ENCODE data around the gene WDR72. TPM values are rescaled to one million over a fixed set of nuclear protein-coding genes. Genes with fewer than 3 reads are reported as not detected.

The WDR72 gene
- total RNA-seq, 2 experiments from 2014 or later = not detected

DNA sequence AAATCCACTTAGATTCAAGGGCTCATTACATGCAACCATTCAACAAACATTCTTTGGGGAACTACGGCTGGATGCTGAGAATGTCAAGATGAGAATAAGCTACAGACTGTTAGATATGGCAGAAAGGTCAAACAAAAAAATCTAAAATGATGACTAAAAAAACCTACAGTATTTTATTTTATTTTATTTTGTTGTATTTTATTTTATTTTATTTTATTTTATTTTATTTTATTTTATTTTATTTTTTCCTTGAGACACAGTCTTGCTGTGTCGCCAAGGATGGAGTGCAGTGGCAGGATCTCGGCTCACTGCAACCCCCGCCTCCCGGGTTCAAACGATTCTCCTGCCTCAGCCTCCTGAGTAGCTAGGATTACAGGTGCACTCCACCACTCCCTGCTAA lies 46.2 kb downstream of the WDR72 start:
- CTCF ChIA-PET (ENCODE audit: unreplicated experiment) = no interaction called here
- no peaks in the 10 kb centered on the region for H3K4me1 ChIP-seq (ENCODE audit: insufficient read depth, low read length, poor library complexity, severe bottlenecking)
- H3K27ac ChIP-seq (ENCODE audit: low read depth, low read length, poor library complexity, severe bottlenecking) = no peak overlapping the region
- POLR2A ChIA-PET = no interaction called here
- intact Hi-C loops (cut with micrococcal nuclease; ENCODE audit: unreplicated experiment) = no loop called here
- BruUV-seq (replicated peaks) = no TSS peak
- no peaks in the 10 kb centered on the region for H3K79me2 ChIP-seq (ENCODE audit: insufficient read depth, low read depth, low read length)
- H3K4me3 ChIP-seq (ENCODE audit: low read depth, low read length, poor library complexity, severe bottlenecking) = no peak overlapping the region
- H3K36me3 ChIP-seq (ENCODE audit: insufficient read depth, low read length) = no peaks in the 10 kb centered on the region
- no peak overlapping the region for H2AFZ ChIP-seq (ENCODE audit: low read length)
- no peaks in the 10 kb centered on the region for H3K9me3 ChIP-seq (ENCODE audit: low read length)
- TF ChIP-seq EZH2phosphoT487 (IDR thresholded peaks at IDR 0.05; ENCODE audit: borderline replicate concordance, low read depth, low read length) = no peak
- TF ChIP-seq, protein P1, sequence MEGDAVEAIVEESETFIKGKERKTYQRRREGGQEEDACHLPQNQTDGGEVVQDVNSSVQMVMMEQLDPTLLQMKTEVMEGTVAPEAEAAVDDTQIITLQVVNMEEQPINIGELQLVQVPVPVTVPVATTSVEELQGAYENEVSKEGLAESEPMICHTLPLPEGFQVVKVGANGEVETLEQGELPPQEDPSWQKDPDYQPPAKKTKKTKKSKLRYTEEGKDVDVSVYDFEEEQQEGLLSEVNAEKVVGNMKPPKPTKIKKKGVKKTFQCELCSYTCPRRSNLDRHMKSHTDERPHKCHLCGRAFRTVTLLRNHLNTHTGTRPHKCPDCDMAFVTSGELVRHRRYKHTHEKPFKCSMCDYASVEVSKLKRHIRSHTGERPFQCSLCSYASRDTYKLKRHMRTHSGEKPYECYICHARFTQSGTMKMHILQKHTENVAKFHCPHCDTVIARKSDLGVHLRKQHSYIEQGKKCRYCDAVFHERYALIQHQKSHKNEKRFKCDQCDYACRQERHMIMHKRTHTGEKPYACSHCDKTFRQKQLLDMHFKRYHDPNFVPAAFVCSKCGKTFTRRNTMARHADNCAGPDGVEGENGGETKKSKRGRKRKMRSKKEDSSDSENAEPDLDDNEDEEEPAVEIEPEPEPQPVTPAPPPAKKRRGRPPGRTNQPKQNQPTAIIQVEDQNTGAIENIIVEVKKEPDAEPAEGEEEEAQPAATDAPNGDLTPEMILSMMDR (conservative IDR thresholded peaks at IDR 0.05; ENCODE audit: low read length) = no peak
- no peak for DNase-seq (ENCODE audit: low spot score)
- no peak overlapping the region for H3K4me2 ChIP-seq (ENCODE audit: low read length)
- no peaks in the 10 kb centered on the region for H3K9me2 ChIP-seq (ENCODE audit: insufficient read depth, low read length)
- H4K20me1 ChIP-seq (ENCODE audit: insufficient read depth, low read length) = no peaks in the 10 kb centered on the region

DNA sequence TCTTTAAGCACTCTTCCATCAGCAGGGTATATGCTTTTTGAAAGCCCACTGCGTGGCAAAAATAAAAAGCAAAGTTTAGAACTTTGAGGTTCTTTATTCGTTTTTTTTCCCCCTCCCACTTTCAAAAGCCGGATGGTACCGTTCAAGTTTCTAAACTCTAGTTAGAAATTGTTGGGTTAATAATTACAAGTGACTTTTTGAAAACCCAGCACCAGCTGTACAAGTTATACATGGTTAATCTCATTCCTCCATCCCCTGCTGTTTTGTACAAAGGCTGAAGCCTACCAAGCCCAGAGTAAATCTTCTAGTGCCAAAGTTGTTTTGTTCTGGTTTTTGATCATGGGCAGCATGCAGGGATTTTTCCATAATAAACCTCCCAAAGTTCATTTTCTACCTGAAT lies 48.6 kb downstream of the WDR72 start:
- H3K4me1 ChIP-seq (ENCODE audit: insufficient read depth, low read length, poor library complexity, severe bottlenecking) = no peaks in the 10 kb centered on the region
- TF ChIP-seq, protein P1 (conservative IDR thresholded peaks at IDR 0.05; ENCODE audit: low read length) = no peak
- TF ChIP-seq EZH2phosphoT487 (IDR thresholded peaks at IDR 0.05; ENCODE audit: borderline replicate concordance, low read depth, low read length) = no peak
- CTCF ChIA-PET (ENCODE audit: unreplicated experiment) = no interaction called here
- H3K4me2 ChIP-seq (ENCODE audit: low read length) = no peak overlapping the region
- no peaks in the 10 kb centered on the region for H3K9me2 ChIP-seq (ENCODE audit: insufficient read depth, low read length)
- no peak overlapping the region for H3K27ac ChIP-seq (ENCODE audit: low read depth, low read length, poor library complexity, severe bottlenecking)
- no peaks in the 10 kb centered on the region for H3K36me3 ChIP-seq (ENCODE audit: insufficient read depth, low read length)
- no peak overlapping the region for H2AFZ ChIP-seq (ENCODE audit: low read length)
- no peaks in the 10 kb centered on the region for H3K9me3 ChIP-seq (ENCODE audit: low read length)
- H3K79me2 ChIP-seq (ENCODE audit: insufficient read depth, low read depth, low read length) = no peaks in the 10 kb centered on the region
- H3K4me3 ChIP-seq (ENCODE audit: low read depth, low read length, poor library complexity, severe bottlenecking) = no peak overlapping the region
- POLR2A ChIA-PET = no interaction called here
- intact Hi-C loops (cut with micrococcal nuclease; ENCODE audit: unreplicated experiment) = no loop called here
- no TSS peak for BruUV-seq (replicated peaks)
- H4K20me1 ChIP-seq (ENCODE audit: insufficient read depth, low read length) = no peaks in the 10 kb centered on the region
- no peak for DNase-seq (ENCODE audit: low spot score)

DNA sequence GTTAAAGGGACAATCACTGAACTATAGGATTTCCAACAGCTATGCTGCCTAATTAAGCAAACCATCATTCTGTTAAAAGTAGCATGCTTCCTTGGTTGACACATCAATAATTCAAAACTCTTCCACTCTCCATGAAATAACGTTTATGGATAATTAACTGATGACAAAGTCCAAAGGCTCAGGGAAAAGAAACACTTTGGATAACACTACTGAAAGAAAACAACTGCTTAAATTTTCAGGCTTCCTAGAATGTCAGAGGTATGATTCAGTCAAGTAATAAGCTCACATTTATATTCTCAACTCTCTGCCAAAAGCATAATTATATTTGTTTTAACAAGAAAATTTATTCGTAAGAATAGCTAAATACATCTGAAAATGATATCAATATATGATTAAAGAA lies 49.6 kb downstream of the WDR72 start:
- no TSS peak for BruUV-seq (replicated peaks)

More for the DNA sequence above, 49.6 kb downstream of the WDR72 start:
- H3K79me2 ChIP-seq (ENCODE audit: insufficient read depth, low read depth, low read length) = no peaks in the 10 kb centered on the region
- H3K4me2 ChIP-seq (ENCODE audit: low read length) = no peak overlapping the region
- H3K4me3 ChIP-seq (ENCODE audit: low read depth, low read length, poor library complexity, severe bottlenecking) = no peak overlapping the region
- no peaks in the 10 kb centered on the region for H3K36me3 ChIP-seq (ENCODE audit: insufficient read depth, low read length)
- H3K27ac ChIP-seq (ENCODE audit: low read depth, low read length, poor library complexity, severe bottlenecking) = no peak overlapping the region
- no peak overlapping the region for H2AFZ ChIP-seq (ENCODE audit: low read length)
- H3K9me3 ChIP-seq (ENCODE audit: low read length) = no peaks in the 10 kb centered on the region
- ChIA-PET POLR2A (no interaction called here), CTCF (ENCODE audit: unreplicated experiment) (no interaction called here)
- no peaks in the 10 kb centered on the region for H3K4me1 ChIP-seq (ENCODE audit: insufficient read depth, low read length, poor library complexity, severe bottlenecking)
- TF ChIP-seq, protein P1 (conservative IDR thresholded peaks at IDR 0.05; ENCODE audit: low read length) = no peak
- no peak for TF ChIP-seq EZH2phosphoT487 (IDR thresholded peaks at IDR 0.05; ENCODE audit: borderline replicate concordance, low read depth, low read length)
- H3K9me2 ChIP-seq (ENCODE audit: insufficient read depth, low read length) = no peaks in the 10 kb centered on the region
- no peaks in the 10 kb centered on the region for H4K20me1 ChIP-seq (ENCODE audit: insufficient read depth, low read length)
- intact Hi-C loops (cut with micrococcal nuclease; ENCODE audit: unreplicated experiment) = no loop called here
- no peak for DNase-seq (ENCODE audit: low spot score)
